Measurements from ENCODE around the gene DOK5. TPM values are rescaled to one million over a fixed set of nuclear protein-coding genes. Genes with fewer than 3 reads are reported as not detected.

DOK5 gene
- total and polyA plus RNA-seq, 9 of the 15 experiments (the other 6 are each of a cell fraction or from before 2014, with no cell fraction given) = not detected

DNA sequence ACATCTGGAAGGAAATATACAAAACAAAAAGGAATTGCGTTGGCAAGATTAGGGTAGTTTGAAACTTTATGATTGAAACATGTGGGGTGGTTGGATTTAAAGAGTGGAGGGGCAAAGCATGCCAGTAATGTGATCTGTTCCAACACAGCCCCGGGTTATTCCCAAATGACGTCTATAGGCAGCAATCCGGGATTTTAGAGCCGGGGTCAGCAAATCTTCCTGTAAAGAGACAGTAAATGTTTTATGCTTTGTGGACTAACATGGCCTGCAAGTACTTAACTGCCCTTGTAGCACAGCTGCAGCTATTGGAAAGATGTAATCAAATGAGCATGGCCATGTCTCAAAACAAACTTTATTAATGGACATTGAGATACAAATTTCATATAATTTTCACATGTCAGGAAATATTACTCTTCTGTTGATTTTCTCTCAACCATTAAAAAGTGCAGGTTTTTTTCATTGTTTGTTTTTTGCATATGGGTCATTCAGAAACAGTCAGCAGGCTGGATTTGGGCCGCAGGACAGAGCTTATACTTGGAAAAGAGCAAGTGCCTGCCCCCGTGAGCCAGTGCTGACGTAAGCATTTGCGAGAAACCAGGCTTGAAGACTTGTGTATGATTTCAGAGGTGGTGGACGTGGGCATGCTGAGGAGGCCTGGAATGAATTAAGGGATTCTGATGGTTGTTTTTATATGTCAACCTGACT lies 136.5 kb downstream of the DOK5 start:
- no peak for DNase-seq (ENCODE audit: extremely low read depth in 1 of 4, low spot score in 3 of 4)
- CTCF ChIA-PET (ENCODE audit: low intra/inter-chr PET ratio) = no interaction called here
- Histone ChIP-seq H3K27ac (ENCODE audit: extremely low read depth, low read depth, low read length) (no peak overlapping the region), H3K9me1 (ENCODE audit: control insufficient read depth, insufficient read depth, low read length) (no peaks in the 10 kb centered on the region), H2AFZ (ENCODE audit: low read depth, low read length) (no peak overlapping the region), H3K4me3 (no peak overlapping the region), H3K9ac (ENCODE audit: insufficient read depth in 1 of 2, low read depth in 2 of 2, low read length in 2 of 2) (no peak overlapping the region), H3K9me3 (replicated peaks; ENCODE audit: control insufficient read depth, insufficient read depth, low read depth, low read length) (no peaks in the 10 kb centered on the region), H3K4me1 (replicated peaks in 1 of 2; ENCODE audit: control insufficient read depth in 2 of 2, insufficient read depth in 2 of 2, low read length in 2 of 2) (no peaks in the 10 kb centered on the region), H3K27me3 (ENCODE audit: control insufficient read depth in 2 of 2, insufficient read depth in 2 of 2, low read length in 2 of 2) (no peaks in the 10 kb centered on the region), H3K79me2 (ENCODE audit: control insufficient read depth, insufficient read depth, low read length) (no peaks in the 10 kb centered on the region), H4K20me1 (replicated peaks; ENCODE audit: control insufficient read depth, insufficient read depth, low read length) (no peaks in the 10 kb centered on the region), H3K4me2 (ENCODE audit: insufficient read depth, low read length) (no peak overlapping the region), H3K36me3 (ENCODE audit: control insufficient read depth, insufficient read depth, low read length) (no peaks in the 10 kb centered on the region)
- under 1% methylated on average over 9 of the region's 10 CpGs for WGBS (ENCODE audit: insufficient coverage, low coverage, missing lambda C conversion rate)
- BruUV-seq (replicated peaks) = no TSS peak
- FAIRE-seq = no peak
- TF ChIP-seq, protein P1, sequence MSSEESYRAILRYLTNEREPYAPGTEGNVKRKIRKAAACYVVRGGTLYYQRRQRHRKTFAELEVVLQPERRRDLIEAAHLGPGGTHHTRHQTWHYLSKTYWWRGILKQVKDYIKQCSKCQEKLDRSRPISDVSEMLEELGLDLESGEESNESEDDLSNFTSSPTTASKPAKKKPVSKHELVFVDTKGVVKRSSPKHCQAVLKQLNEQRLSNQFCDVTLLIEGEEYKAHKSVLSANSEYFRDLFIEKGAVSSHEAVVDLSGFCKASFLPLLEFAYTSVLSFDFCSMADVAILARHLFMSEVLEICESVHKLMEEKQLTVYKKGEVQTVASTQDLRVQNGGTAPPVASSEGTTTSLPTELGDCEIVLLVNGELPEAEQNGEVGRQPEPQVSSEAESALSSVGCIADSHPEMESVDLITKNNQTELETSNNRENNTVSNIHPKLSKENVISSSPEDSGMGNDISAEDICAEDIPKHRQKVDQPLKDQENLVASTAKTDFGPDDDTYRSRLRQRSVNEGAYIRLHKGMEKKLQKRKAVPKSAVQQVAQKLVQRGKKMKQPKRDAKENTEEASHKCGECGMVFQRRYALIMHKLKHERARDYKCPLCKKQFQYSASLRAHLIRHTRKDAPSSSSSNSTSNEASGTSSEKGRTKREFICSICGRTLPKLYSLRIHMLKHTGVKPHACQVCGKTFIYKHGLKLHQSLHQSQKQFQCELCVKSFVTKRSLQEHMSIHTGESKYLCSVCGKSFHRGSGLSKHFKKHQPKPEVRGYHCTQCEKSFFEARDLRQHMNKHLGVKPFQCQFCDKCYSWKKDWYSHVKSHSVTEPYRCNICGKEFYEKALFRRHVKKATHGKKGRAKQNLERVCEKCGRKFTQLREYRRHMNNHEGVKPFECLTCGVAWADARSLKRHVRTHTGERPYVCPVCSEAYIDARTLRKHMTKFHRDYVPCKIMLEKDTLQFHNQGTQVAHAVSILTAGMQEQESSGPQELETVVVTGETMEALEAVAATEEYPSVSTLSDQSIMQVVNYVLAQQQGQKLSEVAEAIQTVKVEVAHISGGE (CRISPR knock-in tag; IDR thresholded peaks at IDR 0.05) = peak in 1 of 3 experiments; percentile 35; a peak in 1 of 6 replicates
- TF ChIP-seq ZNF717 (CRISPR knock-in tag; IDR thresholded peaks at IDR 0.05) (no peak), SRSF3 (IDR thresholded peaks at IDR 0.05; ENCODE audit: insufficient read depth, low read length) (no peak), TFAM (CRISPR knock-in tag; conservative IDR thresholded peaks at IDR 0.05) (no peak)
- intact Hi-C loops (cut with micrococcal nuclease) = no loop called here
- no peak for ATAC-seq
- in situ Hi-C loops (cut with MboI) = no loop called here
- POLR2A ChIA-PET = no interaction called here

Measured in K562 (cell line).